GM21360 (cell line): ENCODE results near the gene DAPP1.

Experiments used
- ATAC-seq: cut with Tn5 transposase; IDR thresholded peaks from one replicate; pipeline ENCODE4 v1.9.1; 2021; ENCODE audit warnings: mild to moderate bottlenecking, moderate library complexity; ENCODE audit not compliant: unreplicated experiment

DAPP1 gene

GRCh38 chr4:99894161-99894997 is 77.8 kb downstream of the DAPP1 start, which contains the start of gene LAMTOR3:
TSS of gene LAMTOR3 (minus strand) at chr4:99894427. CDS start at chr4:99893963, 464 bp downstream.
- ATAC-seq = peak; percentile 99

GRCh38 chr4:99894998-99895397 is 78.4 kb downstream of the DAPP1 start:
- ATAC-seq = no peak

GRCh38 chr4:99915449-99915848 is 98.8 kb downstream of the DAPP1 start:
- ATAC-seq = no peak

GRCh38 chr4:99917575-99917974 is 100.9 kb downstream of the DAPP1 start:
- ATAC-seq = no peak

GRCh38 chr4:99918656-99919055 is 102.0 kb downstream of the DAPP1 start:
- no peak for ATAC-seq
